HEK293 (cell line): ENCODE measurements around the gene SOX5.

Experiments used
- CTCF ChIP-seq: fragments of 450-650 bp; formaldehyde crosslinking; IDR thresholded peaks from 2 replicates; pipeline ENCODE4 v1.5.1; 2016; ENCODE audit warnings: missing biosample characterization, missing genetic modification characterization
- ELK4 ChIP-seq: IDR thresholded peaks from 2 replicates; pipeline ENCODE4 v1.6.1; 2011; ENCODE audit warnings: mild to moderate bottlenecking, low read depth, low read length, borderline replicate concordance
- FEZF1 ChIP-seq: fragments of 450-650 bp; formaldehyde crosslinking; IDR thresholded peaks from 2 replicates; pipeline ENCODE4 v1.5.1; 2016; ENCODE audit warnings: missing biosample characterization, missing genetic modification characterization
- KLF16 ChIP-seq: fragments of 450-650 bp; formaldehyde crosslinking; IDR thresholded peaks from 2 replicates; pipeline ENCODE4 v1.5.1; 2017; ENCODE audit warnings: missing biosample characterization, missing genetic modification characterization
- PBX3 ChIP-seq: sonication (generic); formaldehyde crosslinking; IDR thresholded peaks from 2 replicates; pipeline ENCODE4 v1.8.1; 2022; ENCODE audit warnings: mild to moderate bottlenecking, moderate library complexity, missing genetic modification reagents
- REST ChIP-seq: fragments of 450-650 bp; formaldehyde crosslinking; IDR thresholded peaks from 2 replicates; pipeline ENCODE4 v1.5.1; 2016; ENCODE audit warnings: missing biosample characterization, missing genetic modification characterization
- TCF7L2 ChIP-seq: IDR thresholded peaks from 2 replicates; pipeline ENCODE4 v1.6.1; 2011; ENCODE audit warnings: low read depth, mild to moderate bottlenecking, inconsistent platforms, low read length, moderate library complexity, borderline replicate concordance
- ZNF121 ChIP-seq: fragments of 450-650 bp; formaldehyde crosslinking; IDR thresholded peaks from 2 replicates; pipeline ENCODE4 v1.5.1; 2016; ENCODE audit warnings: missing biosample characterization, missing genetic modification characterization
- ZNF146 ChIP-seq: fragments of 450-650 bp; formaldehyde crosslinking; IDR thresholded peaks from 2 replicates; pipeline ENCODE4 v1.5.1; 2016; ENCODE audit warnings: missing biosample characterization, missing genetic modification characterization
- ZNF302 ChIP-seq: fragments of 450-650 bp; formaldehyde crosslinking; IDR thresholded peaks from 2 replicates; pipeline ENCODE4 v1.5.1; 2016; ENCODE audit warnings: missing biosample characterization, missing genetic modification characterization, low read depth
- ZNF654 ChIP-seq: fragments of 450-650 bp; formaldehyde crosslinking; IDR thresholded peaks from 2 replicates; pipeline ENCODE4 v1.5.1; 2016; ENCODE audit warnings: low read depth, missing biosample characterization, missing genetic modification characterization
- ZNF792 ChIP-seq: fragments of 450-650 bp; formaldehyde crosslinking; IDR thresholded peaks from 2 replicates; pipeline ENCODE4 v1.5.1; 2016; ENCODE audit warnings: missing biosample characterization, missing genetic modification characterization

GRCh38 chr12:23687947-23688346, 261.5 kb downstream of the SOX5 start:
- TF ChIP-seq REST (tag by site-specific recombination) = no peak
- no peak for TF ChIP-seq ZNF146 (tag by site-specific recombination)
- TF ChIP-seq PBX3 (CRISPR knock-in tag) = no peak
- TF ChIP-seq CTCF (tag by site-specific recombination) = no peak
- no peak for TF ChIP-seq ZNF121 (tag by site-specific recombination)
- TF ChIP-seq ELK4 = no peak
- TF ChIP-seq ZNF792 = no peak
- no peak for TF ChIP-seq ZNF654 (tag by site-specific recombination)
- TF ChIP-seq FEZF1 (tag by site-specific recombination) = no peak
- TF ChIP-seq KLF16 (tag by site-specific recombination) = no peak
- TF ChIP-seq TCF7L2 = no peak
- TF ChIP-seq ZNF302 (tag by site-specific recombination) = no peak
